Omental fat pad (tissue), 4 donors: ENCODE data around the gene MLXIP. TPM values are rescaled to one million over a fixed set of nuclear protein-coding genes. Genes with fewer than 3 reads are reported as not detected.

Experiments
- ATAC-seq: fragments of 150-250 bp; one replicate; pipeline ENCODE4 v1.9.1; 2016; ENCODE audit warnings: mild to moderate bottlenecking, moderate library complexity; ENCODE audit not compliant: low FRiP score
- DNase-seq: peaks from one replicate; pipeline ENCODE4 v3.0.0-alpha.2; 2019; ENCODE audit warnings: low spot score
- CTCF ChIP-seq, 3 donors: fragments of 450-650 bp; IDR thresholded peaks; one replicate each; pipeline ENCODE4 v1.5.1; 2016 to 2017; ENCODE audit warnings: antibody characterized with exemption in 3 of 3, mild to moderate bottlenecking in 3 of 3, moderate library complexity in 2 of 3
- total RNA-seq, 4 donors: library from RNA; depleted of rRNA; stranded (reverse); fragments of >200 nt; gene quantifications; one replicate each; pipeline ENCODE4 v1.1.0, GENCODE V29; 2016

MLXIP gene
- total RNA-seq, 4 donors from 2014 or later = 17.4 to 49.6 (median 32.6) TPM

- peak; percentile 45 for DNase-seq
- TF ChIP-seq CTCF (IDR thresholded peaks at IDR 0.05) = no peak
- ATAC-seq = peak; percentile 72
Measured at GRCh38 chr12:122080149-122081082, 1.9 kb downstream of the MLXIP start.

GRCh38 chr12:122081083-122081696, 2.6 kb downstream of the MLXIP start:
- no peak for DNase-seq
- peak; percentile 1 for ATAC-seq
- no peak for TF ChIP-seq CTCF (IDR thresholded peaks at IDR 0.05)

- ATAC-seq (no peak), DNase-seq (no peak)
- no peak for TF ChIP-seq CTCF (IDR thresholded peaks at IDR 0.05)
Measured at GRCh38 chr12:122081697-122082221, 3.2 kb downstream of the MLXIP start.

GRCh38 chr12:122082621-122083356, 4.2 kb downstream of the MLXIP start:
- no peak for TF ChIP-seq CTCF (IDR thresholded peaks at IDR 0.05)
- DNase-seq (no peak), ATAC-seq (no peak)

- no peak for TF ChIP-seq CTCF (IDR thresholded peaks at IDR 0.05)
- ATAC-seq (no peak), DNase-seq (no peak)
Measured at GRCh38 chr12:122084857-122085405, 6.4 kb downstream of the MLXIP start.

- TF ChIP-seq CTCF (IDR thresholded peaks at IDR 0.05) = no peak
- no peak for DNase-seq
- ATAC-seq = no peak
Measured at GRCh38 chr12:122085591-122085990, 7.0 kb downstream of the MLXIP start.
